Activated naive CD4-positive, alpha-beta T cell treated with anti-CD3 and anti-CD28 coated beads, Interleukin-2, amount 50 U/mL, for 24 hours (primary cell): Measurements from ENCODE around the gene TMCC3.

Experiments used
- H3K27ac Mint-ChIP-seq: one replicate; pipeline ENCODE4 v1.8.0; 2021; ENCODE audit warnings: mild to moderate bottlenecking, mixed read lengths
- H3K27me3 Mint-ChIP-seq: one replicate; pipeline ENCODE4 v1.8.0; 2021; ENCODE audit warnings: mixed read lengths
- H3K36me3 Mint-ChIP-seq: one replicate; pipeline ENCODE4 v1.8.0; 2021; ENCODE audit warnings: mixed read lengths
- H3K4me1 Mint-ChIP-seq: one replicate; pipeline ENCODE4 v1.8.0; 2021; ENCODE audit warnings: mixed read lengths
- H3K4me3 Mint-ChIP-seq: one replicate; pipeline ENCODE4 v1.8.0; 2021; ENCODE audit warnings: mild to moderate bottlenecking, mixed read lengths
- H3K9me3 Mint-ChIP-seq: one replicate; pipeline ENCODE4 v1.8.0; 2021; ENCODE audit warnings: mixed read lengths

TMCC3 gene

GRCh38 chr12:94586589-94587259, 63.6 kb downstream of the TMCC3 start:
- no peaks in the 10 kb centered on the region for H3K27me3 Mint-ChIP-seq
- H3K9me3 Mint-ChIP-seq: no peaks in the 10 kb centered on the region
- H3K4me1 Mint-ChIP-seq: peaks cover 3% of the 10 kb centered on the region

GRCh38 chr12:94585626-94586025, 64.7 kb downstream of the TMCC3 start:
- H3K4me1 Mint-ChIP-seq: peaks cover 3% of the 10 kb centered on the region
- no peak overlapping the region for H3K27ac Mint-ChIP-seq
- no peaks in the 10 kb centered on the region for H3K27me3 Mint-ChIP-seq
- H3K36me3 Mint-ChIP-seq: no peaks in the 10 kb centered on the region
- no peak overlapping the region for H3K4me3 Mint-ChIP-seq
- no peaks in the 10 kb centered on the region for H3K9me3 Mint-ChIP-seq

More at GRCh38 chr12:94586589-94587259, 63.6 kb downstream of the TMCC3 start:
- no peaks in the 10 kb centered on the region for H3K36me3 Mint-ChIP-seq
- no peak overlapping the region for H3K4me3 Mint-ChIP-seq
- H3K27ac Mint-ChIP-seq: no peak overlapping the region

- Mint-ChIP-seq H3K36me3 (no peaks in the 10 kb centered on the region), H3K27ac (no peak overlapping the region), H3K4me3 (no peak overlapping the region), H3K9me3 (no peaks in the 10 kb centered on the region), H3K4me1 (peaks cover 3% of the 10 kb centered on the region), H3K27me3 (no peaks in the 10 kb centered on the region)
Measured at GRCh38 chr12:94584377-94584776, 66.0 kb downstream of the TMCC3 start.

- no peak overlapping the region for H3K27ac Mint-ChIP-seq
- no peaks in the 10 kb centered on the region for H3K27me3 Mint-ChIP-seq
- H3K4me1 Mint-ChIP-seq: peaks cover 3% of the 10 kb centered on the region
- no peak overlapping the region for H3K4me3 Mint-ChIP-seq
- no peaks in the 10 kb centered on the region for H3K36me3 Mint-ChIP-seq
- no peaks in the 10 kb centered on the region for H3K9me3 Mint-ChIP-seq
Measured at GRCh38 chr12:94582591-94582990, 67.8 kb downstream of the TMCC3 start.

GRCh38 chr12:94575645-94576403, 74.5 kb downstream of the TMCC3 start:
- Mint-ChIP-seq H3K27ac (no peak overlapping the region), H3K9me3 (no peaks in the 10 kb centered on the region), H3K4me1 (no peaks in the 10 kb centered on the region), H3K27me3 (no peaks in the 10 kb centered on the region), H3K4me3 (no peak overlapping the region), H3K36me3 (no peaks in the 10 kb centered on the region)

- no peak overlapping the region for H3K4me3 Mint-ChIP-seq
- no peaks in the 10 kb centered on the region for H3K4me1 Mint-ChIP-seq
- H3K36me3 Mint-ChIP-seq: no peaks in the 10 kb centered on the region
- no peak overlapping the region for H3K27ac Mint-ChIP-seq
- H3K27me3 Mint-ChIP-seq: no peaks in the 10 kb centered on the region
- H3K9me3 Mint-ChIP-seq: no peaks in the 10 kb centered on the region
Measured at GRCh38 chr12:94575024-94575423, 75.3 kb downstream of the TMCC3 start.

GRCh38 chr12:94571556-94571955, 78.8 kb downstream of the TMCC3 start:
- Mint-ChIP-seq H3K27me3 (peaks cover 2% of the 10 kb centered on the region), H3K4me3 (no peak overlapping the region), H3K36me3 (peaks cover 2% of the 10 kb centered on the region), H3K9me3 (no peaks in the 10 kb centered on the region), H3K27ac (no peak overlapping the region), H3K4me1 (no peaks in the 10 kb centered on the region)

- no peak overlapping the region for H3K27ac Mint-ChIP-seq
- no peaks in the 10 kb centered on the region for H3K4me1 Mint-ChIP-seq
- peaks cover 2% of the 10 kb centered on the region for H3K36me3 Mint-ChIP-seq
- H3K4me3 Mint-ChIP-seq: no peak overlapping the region
- peaks cover 2% of the 10 kb centered on the region for H3K27me3 Mint-ChIP-seq
- H3K9me3 Mint-ChIP-seq: no peaks in the 10 kb centered on the region
Measured at GRCh38 chr12:94570161-94570560, 80.2 kb downstream of the TMCC3 start.

GRCh38 chr12:94567761-94568160, 82.6 kb downstream of the TMCC3 start:
- no peaks in the 10 kb centered on the region for H3K9me3 Mint-ChIP-seq
- peaks cover 2% of the 10 kb centered on the region for H3K27me3 Mint-ChIP-seq
- no peaks in the 10 kb centered on the region for H3K4me1 Mint-ChIP-seq
- peaks cover 2% of the 10 kb centered on the region for H3K36me3 Mint-ChIP-seq
- H3K27ac Mint-ChIP-seq: no peak overlapping the region
- no peak overlapping the region for H3K4me3 Mint-ChIP-seq

- peaks cover 2% of the 10 kb centered on the region for H3K27me3 Mint-ChIP-seq
- H3K9me3 Mint-ChIP-seq: no peaks in the 10 kb centered on the region
- no peaks in the 10 kb centered on the region for H3K4me1 Mint-ChIP-seq
- no peak overlapping the region for H3K4me3 Mint-ChIP-seq
- H3K36me3 Mint-ChIP-seq: peaks cover 2% of the 10 kb centered on the region
- no peak overlapping the region for H3K27ac Mint-ChIP-seq
Measured at GRCh38 chr12:94566345-94566744, 84.0 kb downstream of the TMCC3 start.

GRCh38 chr12:94565683-94566082, 84.7 kb downstream of the TMCC3 start:
- peaks cover 2% of the 10 kb centered on the region for H3K27me3 Mint-ChIP-seq
- peaks cover 2% of the 10 kb centered on the region for H3K36me3 Mint-ChIP-seq
- no peaks in the 10 kb centered on the region for H3K4me1 Mint-ChIP-seq
- H3K27ac Mint-ChIP-seq: no peak overlapping the region
- H3K4me3 Mint-ChIP-seq: no peak overlapping the region
- no peaks in the 10 kb centered on the region for H3K9me3 Mint-ChIP-seq

GRCh38 chr12:94563286-94563685, 87.1 kb downstream of the TMCC3 start:
- Mint-ChIP-seq H3K4me1 (no peaks in the 10 kb centered on the region), H3K27me3 (peaks cover 8% of the 10 kb centered on the region), H3K4me3 (no peak overlapping the region)

GRCh38 chr12:94561943-94562411, 88.4 kb downstream of the TMCC3 start:
- H3K27me3 Mint-ChIP-seq: peaks cover 7% of the 10 kb centered on the region
- H3K4me3 Mint-ChIP-seq: no peak overlapping the region
- no peak overlapping the region for H3K27ac Mint-ChIP-seq
- H3K36me3 Mint-ChIP-seq: no peaks in the 10 kb centered on the region
- no peaks in the 10 kb centered on the region for H3K4me1 Mint-ChIP-seq
- no peaks in the 10 kb centered on the region for H3K9me3 Mint-ChIP-seq

More at GRCh38 chr12:94563286-94563685, 87.1 kb downstream of the TMCC3 start:
- Mint-ChIP-seq H3K36me3 (peaks cover 2% of the 10 kb centered on the region), H3K27ac (no peak overlapping the region), H3K9me3 (no peaks in the 10 kb centered on the region)

- no peaks in the 10 kb centered on the region for H3K36me3 Mint-ChIP-seq
- peaks cover 7% of the 10 kb centered on the region for H3K27me3 Mint-ChIP-seq
- H3K9me3 Mint-ChIP-seq: no peaks in the 10 kb centered on the region
- no peak overlapping the region for H3K27ac Mint-ChIP-seq
- H3K4me1 Mint-ChIP-seq: no peaks in the 10 kb centered on the region
- H3K4me3 Mint-ChIP-seq: no peak overlapping the region
Measured at GRCh38 chr12:94560431-94561221, 89.7 kb downstream of the TMCC3 start.

- H3K27ac Mint-ChIP-seq: no peak overlapping the region
- H3K36me3 Mint-ChIP-seq: no peaks in the 10 kb centered on the region
- no peaks in the 10 kb centered on the region for H3K4me1 Mint-ChIP-seq
- no peaks in the 10 kb centered on the region for H3K9me3 Mint-ChIP-seq
- no peak overlapping the region for H3K4me3 Mint-ChIP-seq
- H3K27me3 Mint-ChIP-seq: peaks cover 7% of the 10 kb centered on the region
Measured at GRCh38 chr12:94558612-94559011, 91.7 kb downstream of the TMCC3 start.
